ENCODE results near the gene OSMR.

The OSMR gene

GRCh38 chr5:38926121-38926520 is 80.3 kb downstream of the OSMR start:
- DNase-seq (ENCODE audit: low spot score): no peak

GRCh38 chr5:38927470-38927869 is 81.7 kb downstream of the OSMR start:
- DNase-seq (ENCODE audit: low spot score): no peak

GRCh38 chr5:38929838-38930237 is 84.0 kb downstream of the OSMR start:
- no peak for DNase-seq (ENCODE audit: low spot score)

GRCh38 chr5:38931731-38932130 is 85.9 kb downstream of the OSMR start:
- DNase-seq (ENCODE audit: low spot score): no peak

- DNase-seq (ENCODE audit: low spot score): no peak
Measured at GRCh38 chr5:38932854-38933408, 87.1 kb downstream of the OSMR start.

- DNase-seq (ENCODE audit: low spot score): no peak
Measured at GRCh38 chr5:38935437-38935836, 89.6 kb downstream of the OSMR start.

- no peak for DNase-seq (ENCODE audit: low spot score)
Measured at GRCh38 chr5:38936269-38936668, 90.5 kb downstream of the OSMR start.

- DNase-seq (ENCODE audit: low spot score): no peak
Measured at GRCh38 chr5:38938424-38938823, 92.6 kb downstream of the OSMR start.

GRCh38 chr5:38938973-38939372 is 93.2 kb downstream of the OSMR start:
- DNase-seq (ENCODE audit: low spot score): no peak

- no peak for DNase-seq (ENCODE audit: low spot score)
Measured at GRCh38 chr5:38940230-38940858, 94.5 kb downstream of the OSMR start.

GRCh38 chr5:38941912-38942311 is 96.1 kb downstream of the OSMR start:
- DNase-seq (ENCODE audit: low spot score): no peak

- no peak for DNase-seq (ENCODE audit: low spot score)
Measured at GRCh38 chr5:38944282-38944681, 98.5 kb downstream of the OSMR start.

- DNase-seq (ENCODE audit: low spot score): no peak
Measured at GRCh38 chr5:38948501-38948900, 102.7 kb downstream of the OSMR start.

GRCh38 chr5:38953426-38954012 is 107.7 kb downstream of the OSMR start:
- DNase-seq (ENCODE audit: low spot score): no peak

- DNase-seq (ENCODE audit: low spot score): no peak
Measured at GRCh38 chr5:38961691-38962090, 115.9 kb downstream of the OSMR start.

GRCh38 chr5:38968665-38969064 is 122.9 kb downstream of the OSMR start:
- DNase-seq (ENCODE audit: low spot score): no peak

GRCh38 chr5:38978036-38978435 is 132.2 kb downstream of the OSMR start:
- no peak for DNase-seq (ENCODE audit: low spot score)

GRCh38 chr5:38979535-38979934 is 133.7 kb downstream of the OSMR start:
- no peak for DNase-seq (ENCODE audit: low spot score)

All from activated CD4-positive, alpha-beta T cell treated with anti-CD3 and anti-CD28 coated beads, Interleukin-2, Interleukin-4, amounts not matched to agents 100 ng/mL and 50 ng/mL, durations not matched to agents 16 hours and 8 hours (primary cell).